Left forelimb (tissue), 1 donor: ENCODE measurements around the gene HERC4.
"Not testable (repeated sequence)": the region's sequence is repeated elsewhere in the genome, so short reads cannot be mapped to it uniquely, and the experiment has no call there.

Source experiments
- DNase-seq: peaks from one replicate; pipeline ENCODE4 v3.0.0-alpha.2; 2018; ENCODE audit warnings: low spot score

The HERC4 gene

DNA sequence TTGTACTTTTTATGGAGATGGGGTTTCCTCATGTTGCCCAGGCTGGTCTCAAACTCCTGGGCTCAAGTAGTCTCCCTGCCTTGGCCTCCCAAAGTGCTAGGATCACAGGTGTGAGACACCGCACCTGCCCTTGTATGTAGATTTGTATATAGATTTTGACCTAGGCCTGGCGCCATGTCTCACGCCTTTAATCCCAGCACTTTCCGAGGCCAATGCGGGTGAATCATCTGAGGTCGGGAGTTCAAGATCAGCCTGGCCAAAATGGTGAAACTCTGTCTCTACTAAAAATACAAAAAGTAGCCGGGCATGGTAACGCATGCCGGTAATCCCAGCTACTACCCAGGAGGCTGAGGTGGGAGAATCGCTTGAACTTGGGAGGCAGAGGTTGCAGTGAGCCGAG lies 197.7 kb downstream of the HERC4 start:
- DNase-seq = not testable (repeated sequence)

DNA sequence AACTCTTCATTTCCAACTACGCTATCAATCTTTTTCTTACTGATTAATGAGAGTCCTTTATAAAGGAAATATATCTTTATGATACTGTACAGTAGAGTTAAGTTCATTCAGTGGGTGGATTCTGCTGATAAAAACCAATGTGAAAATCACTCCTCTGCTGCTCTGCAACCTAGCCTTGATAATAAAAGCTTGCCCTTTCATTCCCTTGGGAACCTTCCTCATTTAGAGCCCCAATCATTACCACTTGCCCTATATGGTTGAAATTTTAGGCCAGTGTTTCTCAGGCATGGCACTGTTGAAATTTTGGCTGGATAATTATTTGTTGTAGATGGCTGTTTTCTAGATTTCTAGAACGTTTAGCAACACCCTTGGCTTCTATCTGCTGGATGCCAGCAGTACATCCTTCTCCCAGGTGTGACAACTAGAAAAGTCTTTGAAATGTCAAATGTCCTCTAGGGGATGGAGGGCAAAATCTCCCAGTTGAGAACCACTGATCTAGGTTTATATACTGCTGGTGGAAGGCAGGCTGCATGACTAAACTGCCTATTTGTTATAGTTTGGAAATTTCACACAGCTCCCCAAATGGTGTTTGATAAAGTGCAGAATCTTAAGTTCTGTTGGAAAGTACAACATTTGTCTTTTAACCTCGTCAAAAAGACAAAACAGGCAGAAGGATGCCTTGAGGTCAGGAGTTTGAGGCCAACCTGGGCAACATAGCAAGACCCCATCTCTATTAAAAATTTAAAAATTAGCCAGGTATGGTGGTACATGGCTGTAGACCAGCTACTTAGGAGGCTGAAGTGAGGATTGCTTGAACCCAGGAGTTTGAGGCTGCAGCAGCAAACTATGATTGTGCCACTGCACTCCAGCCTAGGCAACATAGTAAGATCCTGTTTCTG lies 199.5 kb downstream of the HERC4 start:
- DNase-seq = no peak
